Suprapubic skin (tissue), 3 donors: ENCODE measurements around the gene CYP19A1.

ENCODE experiments used
- EP300 ChIP-seq: sonication (generic); formaldehyde crosslinking; IDR thresholded peaks from one replicate; pipeline ENCODE4 v1.6.1; 2017; ENCODE audit warnings: antibody characterized with exemption
- POLR2A ChIP-seq, 2 donors: fragments of 450-650 bp; IDR thresholded peaks; one replicate each; pipeline ENCODE4 v1.6.1; 2017; ENCODE audit warnings: antibody characterized with exemption in 2 of 2, mild to moderate bottlenecking in 2 of 2, moderate library complexity in 2 of 2
- TF ChIP-seq, protein P1 (sequence below), 2 donors: fragments of 200-600 bp in 1 of 2; fragments of 450-650 bp in 1 of 2; sonication (generic) in 1 of 2; IDR thresholded peaks; one replicate each; pipeline ENCODE4 v1.5.1; 2016 to 2019; ENCODE audit warnings: antibody characterized with exemption in 2 of 2, mild to moderate bottlenecking in 1 of 2, moderate library complexity in 1 of 2

DNA sequence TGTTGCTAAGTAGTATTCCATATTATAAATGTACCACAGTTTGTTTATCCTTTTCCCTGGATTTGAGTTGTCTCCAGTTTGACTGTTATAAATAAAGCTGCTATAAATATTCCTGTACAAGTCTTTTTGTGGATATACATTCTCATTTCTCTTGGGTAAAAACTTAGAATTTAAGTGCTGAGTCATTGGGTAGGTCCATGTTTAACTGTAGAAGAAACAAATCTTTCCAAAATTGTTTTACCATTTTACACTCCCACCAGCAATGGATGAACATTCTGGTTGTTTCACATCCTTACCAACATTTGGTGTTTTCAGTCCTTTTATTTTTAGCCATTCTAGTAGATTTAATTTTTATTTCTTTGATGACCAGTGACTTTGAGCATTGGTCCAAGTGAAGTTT, 169.7 kb downstream of the CYP19A1 start:
- TF ChIP-seq, protein P1, sequence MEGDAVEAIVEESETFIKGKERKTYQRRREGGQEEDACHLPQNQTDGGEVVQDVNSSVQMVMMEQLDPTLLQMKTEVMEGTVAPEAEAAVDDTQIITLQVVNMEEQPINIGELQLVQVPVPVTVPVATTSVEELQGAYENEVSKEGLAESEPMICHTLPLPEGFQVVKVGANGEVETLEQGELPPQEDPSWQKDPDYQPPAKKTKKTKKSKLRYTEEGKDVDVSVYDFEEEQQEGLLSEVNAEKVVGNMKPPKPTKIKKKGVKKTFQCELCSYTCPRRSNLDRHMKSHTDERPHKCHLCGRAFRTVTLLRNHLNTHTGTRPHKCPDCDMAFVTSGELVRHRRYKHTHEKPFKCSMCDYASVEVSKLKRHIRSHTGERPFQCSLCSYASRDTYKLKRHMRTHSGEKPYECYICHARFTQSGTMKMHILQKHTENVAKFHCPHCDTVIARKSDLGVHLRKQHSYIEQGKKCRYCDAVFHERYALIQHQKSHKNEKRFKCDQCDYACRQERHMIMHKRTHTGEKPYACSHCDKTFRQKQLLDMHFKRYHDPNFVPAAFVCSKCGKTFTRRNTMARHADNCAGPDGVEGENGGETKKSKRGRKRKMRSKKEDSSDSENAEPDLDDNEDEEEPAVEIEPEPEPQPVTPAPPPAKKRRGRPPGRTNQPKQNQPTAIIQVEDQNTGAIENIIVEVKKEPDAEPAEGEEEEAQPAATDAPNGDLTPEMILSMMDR (IDR thresholded peaks at IDR 0.05): no peak
- no peak for TF ChIP-seq EP300
- TF ChIP-seq POLR2A (IDR thresholded peaks at IDR 0.05): no peak
